Stomach (tissue), 4 donors: ENCODE data around the gene PRKCE.

ENCODE experiments used
- CTCF ChIP-seq, 7 experiments: fragments of 450-650 bp in 4 of 7; fragments of 200-600 bp in 3 of 7; sonication (generic) in 3 of 7; IDR thresholded peaks; one replicate each; pipeline ENCODE4 v1.5.1; 2016 to 2019; ENCODE audit warnings: antibody characterized with exemption in 7 of 7, control low read depth in 2 of 7, mild to moderate bottlenecking in 1 of 7
- EP300 ChIP-seq: sonication (generic); formaldehyde crosslinking; IDR thresholded peaks from one replicate; pipeline ENCODE4 v1.6.1; 2017; ENCODE audit warnings: antibody characterized with exemption
- POLR2AphosphoS5 ChIP-seq, 3 donors: sonication (generic); formaldehyde crosslinking; IDR thresholded peaks; one replicate each; pipeline ENCODE4 v1.6.1; 2016; ENCODE audit warnings: antibody characterized with exemption in 3 of 3

- TF ChIP-seq POLR2AphosphoS5 (IDR thresholded peaks at IDR 0.05) (no peak), EP300 (no peak), CTCF (IDR thresholded peaks at IDR 0.05) (no peak)
Observed at GRCh38 chr2:45781464-45781811, 130.0 kb downstream of the PRKCE start.
